Suppressor macrophage (primary cell): ENCODE data around the gene DLG5.

Source experiments
- DNase-seq, 4 experiments: peaks; one replicate each; pipeline ENCODE4 v3.0.0-alpha.2; 2020 to 2022

DLG5 gene

GRCh38 chr10:77819210-77820112 is 107.1 kb downstream of the DLG5 start:
- DNase-seq = no peak

DNA sequence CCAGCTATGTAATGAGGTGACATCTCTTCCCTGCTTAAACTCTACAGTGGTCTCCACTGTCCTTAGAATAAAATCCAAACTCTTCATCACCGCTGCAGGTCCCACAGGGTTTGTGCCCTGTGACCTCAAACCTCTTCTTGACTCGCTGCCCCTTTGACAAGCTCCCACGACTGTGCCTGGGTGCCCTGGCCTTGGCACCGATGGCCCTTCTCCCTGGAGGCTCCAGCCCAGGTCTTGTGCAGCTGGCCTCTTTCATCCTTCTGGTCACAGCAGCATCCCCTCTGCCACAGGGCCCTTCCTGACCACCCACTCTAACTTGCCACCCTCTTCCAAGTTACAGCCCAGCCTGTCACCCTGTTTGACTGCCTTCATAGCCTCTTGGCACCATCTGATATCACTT is 108.2 kb downstream of the DLG5 start:
- DNase-seq = no peak

GRCh38 chr10:77817541-77817940 is 109.0 kb downstream of the DLG5 start:
- DNase-seq = no peak

DNA sequence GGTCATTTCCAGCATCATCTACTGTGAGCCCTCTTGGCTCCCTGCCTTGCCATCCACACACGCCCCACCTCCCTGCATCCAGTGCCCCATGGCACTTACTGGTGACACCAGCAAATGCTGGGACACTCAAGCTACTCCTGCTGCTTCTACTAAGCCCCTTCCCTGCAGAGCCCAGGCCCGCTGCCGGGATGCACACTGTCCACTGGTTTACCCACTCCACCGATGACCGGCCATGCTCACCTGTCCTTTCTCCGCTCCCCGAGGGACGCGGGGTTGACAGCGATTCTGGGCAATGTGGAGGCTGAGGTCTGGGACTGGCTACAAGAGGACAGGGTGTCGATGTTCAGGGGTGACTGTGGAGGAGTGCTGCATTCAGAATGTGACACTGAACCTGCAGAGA is 110.2 kb downstream of the DLG5 start:
- no peak for DNase-seq

DNA sequence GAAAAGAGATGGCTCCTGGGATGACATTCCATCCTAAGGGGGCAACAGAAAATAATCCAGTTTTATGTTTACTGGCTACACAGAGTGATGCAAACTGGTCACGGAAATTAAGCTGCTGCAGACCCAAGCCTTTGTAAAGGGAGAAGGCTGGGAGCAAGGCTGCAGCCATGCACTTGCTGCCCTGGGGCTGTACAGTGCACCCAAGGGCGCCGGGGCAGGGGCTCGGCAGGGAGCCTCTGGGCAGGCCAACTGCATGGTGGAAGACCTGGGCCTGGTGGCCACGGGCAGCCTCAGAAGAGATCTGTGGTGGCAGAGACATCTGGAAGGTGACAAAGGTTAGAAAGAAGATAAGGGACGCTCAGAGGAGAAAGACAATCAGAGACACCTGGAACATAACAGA is 113.8 kb downstream of the DLG5 start:
- no peak for DNase-seq

GRCh38 chr10:77811831-77812430 is 114.6 kb downstream of the DLG5 start:
- no peak for DNase-seq

DNA sequence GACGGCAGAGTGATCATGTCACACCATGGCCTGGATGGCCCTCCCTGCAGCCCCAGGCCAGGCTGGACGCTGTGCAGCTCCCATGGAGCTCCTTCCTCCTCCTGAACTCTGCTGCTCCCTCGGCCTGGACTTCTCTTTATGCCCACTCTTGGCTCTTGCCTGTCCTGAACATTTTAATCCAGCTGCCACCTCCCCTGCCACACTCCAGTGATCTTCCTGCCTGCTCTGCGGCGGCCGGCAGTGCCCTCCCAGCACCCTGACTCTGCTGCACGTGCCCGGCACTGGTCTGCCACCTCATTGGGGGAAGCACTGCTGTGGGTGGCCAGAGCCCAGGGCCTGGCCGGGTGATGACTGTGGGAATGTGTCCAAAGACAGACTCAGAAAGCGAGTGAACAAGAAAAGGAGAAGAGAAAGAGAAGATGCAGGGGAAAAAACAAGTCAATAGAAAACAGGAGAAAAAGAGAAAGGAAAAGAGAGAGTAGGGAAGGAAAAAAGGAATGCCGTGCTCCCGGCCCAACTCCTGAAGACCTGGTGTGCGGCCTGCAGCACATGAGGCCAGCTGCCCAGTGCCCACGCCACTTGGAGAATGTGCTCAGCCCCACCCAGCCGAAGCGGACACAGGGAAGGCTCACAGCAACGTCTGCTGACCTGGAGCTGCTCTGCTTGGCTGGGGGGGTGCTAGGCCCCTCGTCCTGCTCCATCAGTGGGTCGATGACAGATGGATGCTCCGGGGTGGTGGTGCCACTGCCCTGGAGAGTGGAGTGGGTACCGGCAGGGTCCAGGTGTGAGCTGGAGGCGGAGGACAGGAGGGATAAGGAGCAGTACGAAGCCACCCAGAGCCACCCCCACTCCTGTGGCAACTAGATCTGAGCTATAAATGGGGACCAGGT is 115.9 kb downstream of the DLG5 start:
- DNase-seq = no peak

DNA sequence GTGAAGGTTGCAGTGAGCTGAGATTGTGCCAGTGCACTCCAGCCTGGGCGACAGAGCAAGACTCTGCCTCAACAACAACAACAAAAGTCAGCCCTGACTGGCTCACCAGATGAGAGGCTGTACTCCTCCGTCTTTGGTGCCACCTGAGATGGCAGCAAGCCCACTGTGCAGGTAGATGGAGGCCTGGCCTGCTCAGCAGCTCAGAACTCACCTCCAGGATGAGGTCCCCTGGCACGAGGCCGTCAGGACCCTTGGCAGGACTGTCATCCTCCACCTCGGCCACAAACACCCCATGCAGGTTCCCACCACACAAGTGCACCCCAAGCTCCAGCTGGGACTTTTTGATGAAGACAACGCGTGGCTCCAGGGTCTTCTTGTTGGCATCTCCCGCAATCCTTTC is 117.2 kb downstream of the DLG5 start:
- DNase-seq = no peak

DNA sequence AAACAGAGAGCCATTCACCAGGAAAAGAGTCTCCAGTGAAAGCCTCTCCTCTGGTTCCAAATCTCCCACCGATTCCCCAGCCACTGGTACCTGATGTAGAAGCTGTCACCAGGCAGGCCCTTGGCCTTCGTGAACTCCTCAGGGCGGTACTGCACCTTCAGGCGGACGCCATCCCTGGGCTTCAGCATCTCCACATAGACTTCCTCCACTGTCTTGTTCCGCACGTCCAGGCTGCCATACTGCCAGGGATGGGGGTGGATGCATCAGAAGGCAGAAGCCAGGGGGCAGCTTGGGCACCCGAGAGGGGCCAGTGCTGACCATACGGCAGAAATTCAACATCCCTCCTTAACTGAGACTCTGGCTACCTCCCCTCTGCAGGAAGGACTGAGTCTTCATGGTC is 118.8 kb downstream of the DLG5 start:
- no peak for DNase-seq

GRCh38 chr10:77806511-77807157 is 119.9 kb downstream of the DLG5 start:
- DNase-seq = no peak

- no peak for DNase-seq
Observed at GRCh38 chr10:77805676-77806075, 120.9 kb downstream of the DLG5 start.

DNA sequence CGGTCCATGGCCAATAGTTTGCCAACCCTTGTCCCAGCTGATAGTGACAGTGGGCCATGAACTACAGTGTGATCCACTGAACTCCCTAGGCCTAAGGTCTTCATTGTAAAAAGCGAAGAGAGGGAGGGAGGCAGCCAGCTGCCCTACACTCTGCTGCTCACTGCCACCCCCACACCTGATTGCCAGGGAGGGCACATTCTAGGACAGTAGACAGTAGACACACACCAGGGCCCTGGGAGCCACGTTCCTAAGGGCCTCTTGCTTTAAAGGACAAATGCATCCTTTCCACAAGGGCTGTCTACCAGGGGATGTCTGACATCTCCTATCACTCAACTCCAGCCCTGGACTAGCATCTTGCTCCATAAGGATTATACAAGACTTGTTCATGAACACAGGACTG is 122.2 kb downstream of the DLG5 start:
- no peak for DNase-seq

- peak; percentile 1 to 16 (median 12) for DNase-seq
Observed at GRCh38 chr10:77801474-77802161, 124.9 kb downstream of the DLG5 start.

DNA sequence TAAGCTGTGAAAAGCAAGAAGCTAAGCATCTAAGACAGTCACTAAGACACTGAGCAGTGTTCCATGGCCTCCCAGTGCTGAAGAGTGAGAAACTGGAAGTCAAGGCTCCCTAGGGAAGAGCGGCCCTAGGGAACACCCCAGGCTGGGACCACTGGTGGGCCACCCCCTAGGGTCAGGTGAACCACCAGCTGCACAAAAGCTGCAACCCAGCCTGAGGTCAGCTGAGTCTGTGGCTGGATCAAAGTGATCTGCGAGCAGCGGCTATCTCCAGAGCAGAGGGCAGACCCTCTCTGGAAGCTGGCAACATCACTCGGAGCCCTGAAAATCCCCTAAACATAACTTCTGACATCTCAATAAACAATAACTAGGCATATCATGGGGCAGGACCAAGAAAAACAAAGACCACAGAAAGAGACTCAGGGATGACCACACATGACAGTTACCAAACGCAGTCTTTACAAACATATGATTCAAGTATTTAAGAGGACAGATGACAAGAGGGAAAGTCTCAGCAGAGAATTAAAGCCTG is 125.8 kb downstream of the DLG5 start:
- no peak for DNase-seq

GRCh38 chr10:77800320-77800719 is 126.2 kb downstream of the DLG5 start:
- no peak for DNase-seq

GRCh38 chr10:77799352-77799751 is 127.2 kb downstream of the DLG5 start:
- no peak for DNase-seq

- DNase-seq = no peak
Observed at GRCh38 chr10:77798940-77799339, 127.6 kb downstream of the DLG5 start.

- no peak for DNase-seq
Observed at GRCh38 chr10:77796311-77796915, 130.1 kb downstream of the DLG5 start.

- no peak for DNase-seq
Observed at GRCh38 chr10:77795426-77796055, 131.0 kb downstream of the DLG5 start.

GRCh38 chr10:77794256-77795142 is 132.1 kb downstream of the DLG5 start:
- no peak for DNase-seq
